Tibial nerve (tissue), 4 donors: ENCODE data around the gene AKT2.

Experiments
- EP300 ChIP-seq, 2 donors: sonication (generic); formaldehyde crosslinking; IDR thresholded peaks; one replicate each; pipeline ENCODE4 v1.6.1; 2017; ENCODE audit warnings: antibody characterized with exemption in 2 of 2, mild to moderate bottlenecking in 1 of 2
- POLR2A ChIP-seq, 2 donors: fragments of 450-650 bp; IDR thresholded peaks; one replicate each; pipeline ENCODE4 v1.6.1; 2017; ENCODE audit warnings: antibody characterized with exemption in 2 of 2, mild to moderate bottlenecking in 2 of 2, moderate library complexity in 2 of 2
- TF ChIP-seq, protein P1 (sequence below), 5 experiments: fragments of 200-600 bp in 3 of 5; fragments of 450-650 bp in 2 of 5; sonication (generic) in 3 of 5; IDR thresholded peaks; one replicate each; pipeline ENCODE4 v1.5.1; 2016 to 2019; ENCODE audit warnings: antibody characterized with exemption in 5 of 5, mild to moderate bottlenecking in 3 of 5, moderate library complexity in 2 of 5

- TF ChIP-seq EP300 (IDR thresholded peaks at IDR 0.05) (no peak), POLR2A (IDR thresholded peaks at IDR 0.05) (no peak)
- TF ChIP-seq, protein P1, sequence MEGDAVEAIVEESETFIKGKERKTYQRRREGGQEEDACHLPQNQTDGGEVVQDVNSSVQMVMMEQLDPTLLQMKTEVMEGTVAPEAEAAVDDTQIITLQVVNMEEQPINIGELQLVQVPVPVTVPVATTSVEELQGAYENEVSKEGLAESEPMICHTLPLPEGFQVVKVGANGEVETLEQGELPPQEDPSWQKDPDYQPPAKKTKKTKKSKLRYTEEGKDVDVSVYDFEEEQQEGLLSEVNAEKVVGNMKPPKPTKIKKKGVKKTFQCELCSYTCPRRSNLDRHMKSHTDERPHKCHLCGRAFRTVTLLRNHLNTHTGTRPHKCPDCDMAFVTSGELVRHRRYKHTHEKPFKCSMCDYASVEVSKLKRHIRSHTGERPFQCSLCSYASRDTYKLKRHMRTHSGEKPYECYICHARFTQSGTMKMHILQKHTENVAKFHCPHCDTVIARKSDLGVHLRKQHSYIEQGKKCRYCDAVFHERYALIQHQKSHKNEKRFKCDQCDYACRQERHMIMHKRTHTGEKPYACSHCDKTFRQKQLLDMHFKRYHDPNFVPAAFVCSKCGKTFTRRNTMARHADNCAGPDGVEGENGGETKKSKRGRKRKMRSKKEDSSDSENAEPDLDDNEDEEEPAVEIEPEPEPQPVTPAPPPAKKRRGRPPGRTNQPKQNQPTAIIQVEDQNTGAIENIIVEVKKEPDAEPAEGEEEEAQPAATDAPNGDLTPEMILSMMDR (IDR thresholded peaks at IDR 0.05), result no peak
Observed at GRCh38 chr19:40309666-40310065, 24.5 kb upstream of the AKT2 start.
